GM18861 (cell line): ENCODE results near the gene KCNN3.

Source experiments
- ATAC-seq: cut with Tn5 transposase; IDR thresholded peaks from one replicate; pipeline ENCODE4 v1.9.1; 2021; ENCODE audit not compliant: unreplicated experiment

Gene KCNN3

DNA sequence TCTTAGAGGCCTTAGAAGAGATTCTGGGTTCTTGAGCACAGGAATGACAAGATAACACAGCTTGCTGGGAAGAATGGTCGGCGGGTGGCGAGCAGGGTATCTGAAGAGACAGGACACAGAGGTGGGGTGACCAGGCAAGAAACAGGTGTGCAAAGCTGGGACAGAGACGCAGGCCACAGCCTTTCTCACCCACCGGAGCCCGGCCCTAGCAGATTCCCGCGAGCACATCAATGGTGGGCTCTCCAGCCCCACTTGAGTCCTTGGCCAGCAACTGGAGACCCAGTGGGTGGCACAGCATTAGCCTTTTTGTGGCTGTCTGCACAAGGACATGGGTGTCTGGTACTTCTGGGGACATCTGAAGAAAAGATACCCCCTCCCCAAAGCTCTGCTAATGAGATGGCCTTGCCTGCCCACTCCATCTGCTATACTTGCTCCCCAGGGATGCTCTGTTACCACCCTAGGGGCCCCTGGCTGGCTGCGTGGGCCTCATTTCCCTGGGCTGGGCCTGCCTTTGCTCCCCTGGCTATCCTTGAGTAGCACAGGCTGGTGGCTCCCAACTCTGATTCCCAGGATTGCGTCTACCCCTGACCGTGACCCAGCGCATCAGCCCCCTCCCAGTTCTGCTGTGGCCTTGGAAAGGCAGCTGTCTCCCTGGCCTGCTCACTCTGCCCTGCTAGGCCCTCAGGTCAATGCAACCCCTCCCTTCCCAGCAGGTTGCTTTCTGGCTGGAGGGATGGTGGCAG is 134.8 kb downstream of the KCNN3 start:
- no peak for ATAC-seq

DNA sequence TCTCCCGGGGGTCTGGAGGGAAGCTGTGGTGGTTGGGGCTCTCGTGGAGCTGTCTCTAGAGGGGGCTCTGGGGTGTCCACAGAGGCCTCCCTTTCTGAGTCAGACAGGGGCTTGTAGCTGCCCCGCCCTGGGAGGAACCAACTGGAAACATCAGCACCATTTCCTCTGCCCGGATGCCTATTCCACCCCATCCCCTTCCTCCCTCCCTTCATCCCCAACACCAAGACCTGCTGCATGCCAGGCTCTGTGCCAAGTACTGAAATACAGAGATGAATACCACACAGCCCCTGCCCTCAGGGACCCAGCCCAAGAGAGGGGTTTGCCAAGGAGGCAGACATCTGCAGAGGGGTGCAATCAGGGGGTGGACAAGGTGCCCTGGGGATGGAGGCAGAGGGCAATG is 136.5 kb downstream of the KCNN3 start:
- no peak for ATAC-seq

DNA sequence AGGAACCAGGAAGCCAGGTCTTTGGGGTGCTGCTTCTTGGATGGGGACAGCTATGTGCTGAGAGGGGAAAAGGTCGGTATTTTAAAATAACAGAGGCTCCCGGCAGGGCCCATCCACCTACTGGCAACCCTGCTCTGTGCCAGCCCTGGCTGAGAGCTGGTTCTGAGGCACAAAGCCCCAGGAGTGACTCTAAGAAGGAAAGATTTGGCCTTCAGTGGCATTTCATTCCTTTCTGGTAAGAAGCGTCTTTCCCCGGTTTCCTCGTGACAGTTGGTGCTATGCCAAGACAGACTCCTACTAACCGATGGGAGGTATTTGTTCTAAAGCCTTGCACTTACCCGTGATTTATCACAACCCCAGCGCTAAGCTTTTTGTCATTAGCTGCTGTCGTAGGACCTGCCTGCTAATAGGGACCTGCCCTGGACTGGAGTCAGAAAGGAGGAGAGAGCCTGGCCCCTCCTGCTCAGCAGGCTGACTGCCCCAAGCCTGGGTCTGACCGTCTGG is 139.0 kb downstream of the KCNN3 start:
- no peak for ATAC-seq

DNA sequence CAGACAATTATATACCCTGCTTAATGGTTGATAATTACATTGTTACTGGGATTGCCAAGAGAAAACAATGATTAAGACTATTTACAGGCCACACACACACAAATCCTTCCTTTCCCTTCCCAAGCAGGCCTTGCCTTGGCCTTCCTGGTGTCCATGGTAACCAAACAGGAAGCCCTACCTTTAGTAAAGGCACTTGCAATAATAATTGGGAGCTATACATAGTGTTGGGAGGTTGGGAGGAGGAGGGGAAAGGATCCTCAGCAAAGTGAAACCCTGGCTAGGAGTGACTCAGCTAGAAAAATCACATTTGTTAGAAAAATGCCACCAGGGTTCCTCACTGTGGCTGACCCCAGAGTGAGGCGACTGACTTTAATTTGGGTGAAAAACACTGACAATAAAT is 139.8 kb downstream of the KCNN3 start:
- ATAC-seq = no peak

DNA sequence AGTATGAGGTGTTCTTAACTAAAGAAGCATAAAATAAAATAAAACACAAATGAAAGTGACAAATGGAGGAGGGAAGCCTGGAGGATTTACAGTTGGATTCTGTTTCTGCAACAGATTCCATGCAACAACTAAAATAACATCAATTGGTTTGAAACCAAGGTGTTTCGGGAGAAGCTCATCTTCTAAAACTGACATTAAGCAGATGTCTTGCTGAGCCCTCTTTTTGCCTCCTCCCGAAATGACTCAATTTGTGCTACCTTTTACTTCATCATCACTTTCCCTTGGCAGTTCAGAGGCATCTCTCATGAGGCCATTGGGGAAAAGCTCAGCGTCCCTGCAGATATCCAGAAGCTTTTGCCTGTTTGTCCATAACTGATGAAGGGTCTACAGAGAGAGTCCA is 140.5 kb downstream of the KCNN3 start:
- ATAC-seq = no peak

DNA sequence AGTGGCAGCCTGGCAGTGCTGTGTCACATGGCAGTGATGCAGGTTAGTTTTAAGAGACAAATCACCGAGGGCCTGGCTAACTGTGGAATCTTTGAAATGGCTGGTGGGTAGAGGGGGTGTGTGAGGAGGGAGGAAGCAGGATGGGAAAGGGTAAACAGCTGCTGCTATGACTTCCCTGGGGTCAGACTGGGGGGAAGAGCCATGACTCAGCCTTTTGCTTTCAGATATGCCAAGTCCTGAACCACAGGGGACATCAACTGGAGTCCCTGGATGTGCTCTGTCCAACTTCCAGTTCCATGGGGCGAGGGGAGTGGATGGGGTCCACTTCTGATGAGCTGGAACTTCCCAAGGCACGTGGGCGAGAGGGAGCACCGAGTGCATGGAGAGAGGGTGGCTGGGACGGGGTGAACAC is 141.0 kb downstream of the KCNN3 start:
- ATAC-seq = no peak

DNA sequence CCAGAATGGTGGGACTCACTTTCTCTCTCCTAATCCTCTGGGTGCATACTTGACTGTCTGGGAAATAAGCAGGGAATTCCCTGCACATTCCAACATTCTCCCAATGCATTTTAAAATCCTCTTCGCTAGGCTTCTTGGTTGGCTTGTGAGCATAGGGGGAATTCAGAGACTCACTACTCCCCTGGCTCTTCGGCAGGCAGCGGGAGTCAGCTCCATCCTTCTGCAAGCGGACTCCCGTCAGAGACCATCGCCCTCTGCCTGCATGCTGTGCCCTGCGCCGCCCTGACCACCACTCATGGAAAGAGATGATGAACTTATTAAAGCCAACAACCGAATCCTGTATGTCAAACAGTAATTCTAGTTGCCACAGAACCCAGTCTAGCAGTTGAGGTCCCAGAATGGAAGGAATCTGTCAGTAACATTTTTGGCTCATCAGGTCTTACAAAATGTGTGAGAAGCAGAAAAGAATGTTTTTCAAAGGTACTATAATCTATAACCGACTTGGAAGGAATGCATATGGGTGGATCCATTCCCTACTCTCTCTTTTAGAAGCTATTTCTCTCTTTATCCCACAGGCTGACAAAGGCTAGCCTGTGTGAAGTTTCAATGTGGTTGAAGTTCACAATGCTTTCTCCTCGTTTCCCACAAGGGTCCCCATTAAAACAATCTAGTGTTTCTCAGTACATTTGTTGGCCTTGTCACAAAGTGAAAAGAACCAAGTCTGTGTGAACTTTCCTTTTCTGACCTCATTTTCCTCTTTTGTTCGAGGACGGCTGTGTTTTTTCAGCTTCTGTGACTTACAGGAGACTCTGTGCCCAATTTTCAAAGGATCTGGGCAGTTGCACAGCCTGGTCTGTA is 143.0 kb downstream of the KCNN3 start:
- ATAC-seq = no peak

GRCh38 chr1:154726443-154726842 is 143.6 kb downstream of the KCNN3 start:
- no peak for ATAC-seq

DNA sequence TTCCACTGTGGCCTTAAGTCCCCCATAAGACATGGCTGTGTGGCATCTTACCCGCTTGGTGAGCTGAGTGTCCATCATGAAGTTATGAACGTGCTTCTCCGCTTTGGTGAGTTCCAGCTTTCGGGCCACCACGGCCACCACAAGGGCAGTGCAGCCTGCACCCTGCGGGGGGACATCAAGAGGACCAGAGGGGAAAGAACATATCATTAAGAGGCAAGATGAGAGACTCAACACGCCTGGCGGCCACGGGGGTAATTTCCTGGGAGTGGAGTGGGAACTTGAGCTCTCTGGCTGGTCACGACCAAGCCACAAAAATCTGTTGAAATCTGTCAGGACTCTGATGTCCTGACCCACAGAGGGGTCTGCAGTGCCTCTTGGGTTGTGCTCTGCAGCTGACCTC is 144.2 kb downstream of the KCNN3 start:
- no peak for ATAC-seq

DNA sequence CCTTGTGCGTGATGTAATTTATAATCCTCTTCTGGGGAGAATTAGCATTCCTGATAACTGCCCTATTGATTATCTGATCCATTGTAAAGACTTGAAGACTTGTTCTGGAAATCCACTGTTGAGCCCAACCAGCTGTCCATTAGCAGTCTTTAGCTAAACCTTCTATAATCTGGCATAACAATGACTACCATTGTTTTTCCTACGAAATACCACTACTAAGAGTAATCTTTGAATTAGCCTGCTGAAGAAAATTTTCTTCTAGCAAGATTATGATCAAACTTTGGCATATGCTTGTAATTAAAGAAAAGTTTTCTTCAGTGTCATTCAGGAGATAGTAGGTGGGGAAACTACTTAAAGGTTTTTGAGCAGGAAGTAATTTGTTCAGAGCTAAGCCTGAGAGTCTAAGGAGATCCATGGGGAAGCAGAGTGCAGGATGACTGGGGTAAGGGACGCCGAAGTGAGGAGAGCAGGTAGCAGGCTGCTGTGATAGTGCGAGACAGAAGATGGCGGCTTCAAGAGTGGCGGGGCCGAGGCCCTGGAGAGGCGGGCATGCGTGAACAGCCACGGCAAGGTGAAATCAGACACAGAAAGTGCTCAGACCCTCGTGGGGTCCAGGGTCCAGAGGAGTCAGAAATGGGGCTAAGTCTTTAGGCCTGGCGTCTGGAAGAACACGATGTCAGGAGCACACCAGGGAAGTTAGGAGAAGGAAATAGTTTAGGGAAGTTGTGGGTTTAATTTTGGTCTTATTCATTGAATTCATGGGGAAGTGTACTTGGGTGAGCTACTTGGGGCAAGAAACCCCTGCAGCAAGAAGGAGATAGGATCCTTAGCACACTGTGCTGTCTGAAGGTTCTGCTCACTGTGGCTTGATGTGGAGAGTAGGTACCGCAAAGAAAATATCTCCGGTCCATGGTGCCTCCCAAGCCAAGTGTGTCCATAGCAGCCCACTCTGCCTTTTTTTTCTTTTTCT is 149.5 kb downstream of the KCNN3 start:
- no peak for ATAC-seq

DNA sequence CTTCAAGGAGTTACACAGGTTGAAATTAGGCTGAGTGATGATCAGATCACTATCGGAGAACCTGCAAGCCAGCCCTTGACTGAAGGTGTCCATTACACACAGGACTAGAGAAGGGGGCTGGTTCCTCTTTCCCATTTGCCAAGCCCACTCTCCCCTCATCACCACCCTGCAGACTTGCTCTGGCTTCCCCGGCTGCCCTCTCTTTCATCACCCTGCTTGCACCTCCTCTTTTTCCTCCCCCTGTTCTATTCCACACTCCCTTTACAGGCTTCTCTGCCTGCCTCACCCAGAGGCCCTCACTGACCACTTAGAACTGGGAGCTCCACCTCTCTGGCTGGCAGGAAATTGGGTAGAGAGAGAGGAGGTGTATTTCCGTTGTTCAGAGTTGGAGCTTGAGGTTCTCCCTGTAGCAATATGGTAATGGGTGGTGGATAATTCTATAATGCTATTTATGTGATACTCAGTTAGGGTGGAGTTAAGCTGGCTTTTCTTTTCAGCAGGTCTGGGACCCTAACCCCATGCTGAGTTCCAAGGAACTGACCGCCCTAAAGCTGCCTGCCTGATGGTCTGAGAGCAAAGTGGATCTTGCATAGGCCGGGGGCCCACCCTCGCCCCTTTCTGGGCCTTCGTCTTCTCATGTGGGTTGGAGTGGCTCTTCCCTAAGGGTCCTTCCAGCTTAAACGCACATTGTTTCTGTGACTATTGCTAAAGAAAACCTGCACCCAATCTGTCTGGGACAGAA is 150.3 kb downstream of the KCNN3 start:
- no peak for ATAC-seq

DNA sequence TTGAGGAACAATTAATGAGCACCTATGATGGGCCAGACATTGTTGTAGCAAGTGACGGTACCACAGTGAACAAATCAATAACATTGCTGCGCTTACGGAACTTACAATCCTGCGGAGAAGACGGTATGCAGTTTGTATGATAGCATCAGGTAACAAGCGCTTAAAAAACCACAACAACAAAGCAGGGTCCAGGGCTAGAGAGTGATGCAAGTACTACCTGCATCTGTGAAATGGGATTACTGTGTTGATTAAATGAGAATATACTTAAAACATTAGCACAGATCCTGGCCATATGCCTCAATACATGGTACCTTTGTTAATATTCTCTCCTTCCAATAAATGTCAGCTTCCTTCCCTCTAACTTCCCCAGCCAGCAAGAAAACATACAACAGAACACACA is 151.5 kb downstream of the KCNN3 start:
- no peak for ATAC-seq

- no peak for ATAC-seq
Measured at GRCh38 chr1:154717528-154717924, 152.6 kb downstream of the KCNN3 start.

GRCh38 chr1:154716614-154717527 is 153.2 kb downstream of the KCNN3 start:
- no peak for ATAC-seq

GRCh38 chr1:154716011-154716410 is 154.1 kb downstream of the KCNN3 start:
- no peak for ATAC-seq

- no peak for ATAC-seq
Measured at GRCh38 chr1:154715385-154715784, 154.7 kb downstream of the KCNN3 start.

DNA sequence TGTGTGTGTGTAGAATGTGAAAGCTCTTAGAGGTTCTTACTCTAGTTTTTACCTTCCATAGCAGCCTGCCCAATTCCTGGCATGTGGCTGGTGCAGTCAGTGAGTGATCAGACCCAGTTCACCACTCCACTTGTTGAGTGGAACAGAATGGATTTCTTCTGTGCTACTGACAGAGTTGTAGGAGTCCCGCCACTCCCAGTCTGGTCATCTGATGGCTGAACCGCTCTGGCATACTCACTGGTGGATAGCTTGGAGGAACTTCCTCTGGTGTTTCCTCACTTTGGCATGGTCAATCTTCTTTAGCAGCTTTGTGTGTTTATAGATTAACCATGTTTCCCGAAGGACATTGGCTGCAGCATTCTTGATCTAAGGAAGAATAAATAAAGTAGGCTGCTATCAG is 155.4 kb downstream of the KCNN3 start:
- ATAC-seq = no peak

DNA sequence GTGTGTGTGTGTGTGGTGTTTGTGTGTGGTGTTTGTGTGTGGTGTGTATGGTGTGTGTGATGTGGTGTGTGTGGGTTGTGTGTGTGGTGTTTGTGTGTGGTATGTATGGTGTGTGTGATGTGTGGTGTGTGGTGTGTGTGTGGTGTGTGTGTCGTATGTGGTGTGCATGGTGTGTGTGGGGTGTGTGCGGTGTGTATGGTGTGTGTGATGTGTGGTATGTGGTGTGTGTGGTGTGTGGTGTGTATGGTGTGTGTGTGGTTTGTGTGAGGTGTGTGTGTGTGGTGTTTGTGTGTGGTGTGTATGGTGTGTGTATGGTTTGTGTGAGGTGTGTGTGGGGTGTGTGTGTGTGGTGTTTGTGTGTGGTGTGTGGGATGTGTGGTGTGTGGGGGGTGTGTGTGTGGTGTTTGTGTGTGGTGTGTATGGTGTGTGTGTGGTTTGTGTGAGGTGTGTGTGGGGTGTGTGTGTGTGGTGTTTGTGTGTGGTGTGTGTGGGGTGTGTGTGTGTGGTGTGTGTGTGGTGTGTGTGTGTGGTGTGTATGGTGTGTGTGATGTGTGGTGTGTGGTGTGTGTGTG is 155.9 kb downstream of the KCNN3 start:
- no peak for ATAC-seq

GRCh38 chr1:154713005-154713404 is 157.1 kb downstream of the KCNN3 start:
- no peak for ATAC-seq
